Neuronal stem cell (in vitro differentiated cells): ENCODE measurements around the gene BSG.

Source experiments
- DNase-seq: peaks from one replicate; pipeline ENCODE4 v3.0.0-alpha.2; 2013; ENCODE audit warnings: low spot score
- H2AFZ ChIP-seq: one replicate; pipeline ENCODE4 v1.6.1; 2013; ENCODE audit warnings: mild to moderate bottlenecking, low read length, inconsistent platforms
- H2AK5ac ChIP-seq: 2 replicates; pipeline ENCODE4 v1.6.1; 2013; ENCODE audit warnings: low read depth, mild to moderate bottlenecking, inconsistent platforms, low read length, moderate library complexity, mixed read lengths
- H2BK120ac ChIP-seq: 2 replicates; pipeline ENCODE4 v1.6.1; 2013; ENCODE audit warnings: low read depth, mild to moderate bottlenecking, inconsistent platforms, low read length, moderate library complexity, mixed read lengths
- H2BK12ac ChIP-seq: one replicate; pipeline ENCODE4 v1.6.1; 2013; ENCODE audit warnings: low read length, inconsistent platforms
- H2BK15ac ChIP-seq: 2 replicates; pipeline ENCODE4 v1.6.1; 2013; ENCODE audit warnings: mild to moderate bottlenecking, low read length, inconsistent platforms, mixed read lengths
- H2BK5ac ChIP-seq: one replicate; pipeline ENCODE4 v1.6.1; 2013; ENCODE audit warnings: inconsistent platforms, mild to moderate bottlenecking, low read length, moderate library complexity
- H3K14ac ChIP-seq: one replicate; pipeline ENCODE4 v1.6.1; 2013; ENCODE audit warnings: low read length, inconsistent platforms
- H3K18ac ChIP-seq: 2 replicates; pipeline ENCODE4 v1.6.1; 2013; ENCODE audit warnings: low read length, inconsistent platforms
- H3K23ac ChIP-seq: 2 replicates; pipeline ENCODE4 v1.6.1; 2013; ENCODE audit warnings: low read depth, mild to moderate bottlenecking, mixed read lengths, low read length, inconsistent platforms; ENCODE audit not compliant: poor library complexity
- H3K27ac ChIP-seq: replicated peaks from 3 replicates; pipeline ENCODE4 v1.5.1; 2013; ENCODE audit warnings: low read length, inconsistent platforms
- H3K27me3 ChIP-seq, 3 experiments: 2 replicates each; pipeline ENCODE4 v1.6.1; 2013; ENCODE audit warnings: low read length in 3 of 3, mild to moderate bottlenecking in 2 of 3, inconsistent platforms in 1 of 3, low read depth in 1 of 3, mixed read lengths in 1 of 3, moderate library complexity in 1 of 3; ENCODE audit not compliant: control insufficient read depth in 3 of 3, insufficient read depth in 3 of 3
- H3K36me3 ChIP-seq, 2 donors: replicated peaks in 1 of 2; 2 replicates each; pipeline ENCODE4 v1.6.1; 2013; ENCODE audit warnings: low read length in 2 of 2; ENCODE audit not compliant: control insufficient read depth in 2 of 2, insufficient read depth in 2 of 2
- H3K4ac ChIP-seq: 2 replicates; pipeline ENCODE4 v1.6.1; 2013; ENCODE audit warnings: inconsistent platforms, mild to moderate bottlenecking, low read length, moderate library complexity
- H3K4me1 ChIP-seq, 2 donors: 1 replicate in 1 of 2; 2 replicates in 1 of 2; pipeline ENCODE4 v1.6.1; 2013; ENCODE audit warnings: low read length in 2 of 2, low read depth in 1 of 2; ENCODE audit not compliant: control insufficient read depth in 2 of 2, insufficient read depth in 1 of 2
- H3K4me2 ChIP-seq: one replicate; pipeline ENCODE4 v1.6.1; 2013; ENCODE audit warnings: mild to moderate bottlenecking, low read length, inconsistent platforms; ENCODE audit not compliant: insufficient read depth, poor library complexity, severe bottlenecking
- H3K4me3 ChIP-seq, 2 donors: 2 replicates each; pipeline ENCODE4 v1.5.1; 2013; ENCODE audit warnings: low read length in 2 of 2, mild to moderate bottlenecking in 2 of 2, inconsistent platforms in 1 of 2, moderate library complexity in 1 of 2
- H3K79me1 ChIP-seq: one replicate; pipeline ENCODE4 v1.6.1; 2013; ENCODE audit warnings: low read depth, mild to moderate bottlenecking, inconsistent platforms, low read length, moderate library complexity
- H3K9ac ChIP-seq: one replicate; pipeline ENCODE4 v1.6.1; 2013; ENCODE audit warnings: mild to moderate bottlenecking, low read depth, low read length, inconsistent platforms; ENCODE audit not compliant: poor library complexity
- H3K9me3 ChIP-seq, 2 donors: replicated peaks in 1 of 2; 2 replicates each; pipeline versions ENCODE3 to v1.6.1; 2013; ENCODE audit warnings: low read length in 2 of 2, mild to moderate bottlenecking in 2 of 2, inconsistent platforms in 1 of 2, low read depth in 1 of 2, mixed read lengths in 1 of 2, moderate library complexity in 1 of 2; ENCODE audit not compliant: control insufficient read depth in 2 of 2, insufficient read depth in 1 of 2
- H4K8ac ChIP-seq: one replicate; pipeline ENCODE4 v1.6.1; 2013; ENCODE audit warnings: low read depth, mild to moderate bottlenecking, inconsistent platforms, low read length, moderate library complexity
- H4K91ac ChIP-seq: one replicate; pipeline ENCODE4 v1.6.1; 2013; ENCODE audit warnings: low read length, low read depth, mild to moderate bottlenecking, inconsistent platforms; ENCODE audit not compliant: poor library complexity
- WGBS, 2 donors: extraction: QIAGEN DNeasy Blood & Tissue Kit; methylation state at CpG; one replicate each; pipeline ENCODE4 v1.1.7; 2013; ENCODE audit warnings: missing lambda C conversion rate in 2 of 2, mixed read lengths in 1 of 2; ENCODE audit not compliant: insufficient read length in 2 of 2, insufficient replicate concordance in 1 of 2; ENCODE audit errors: extremely low coverage in 2 of 2; 5-methylcytosine and 5-hydroxymethylcytosine counted together

The BSG gene

DNA sequence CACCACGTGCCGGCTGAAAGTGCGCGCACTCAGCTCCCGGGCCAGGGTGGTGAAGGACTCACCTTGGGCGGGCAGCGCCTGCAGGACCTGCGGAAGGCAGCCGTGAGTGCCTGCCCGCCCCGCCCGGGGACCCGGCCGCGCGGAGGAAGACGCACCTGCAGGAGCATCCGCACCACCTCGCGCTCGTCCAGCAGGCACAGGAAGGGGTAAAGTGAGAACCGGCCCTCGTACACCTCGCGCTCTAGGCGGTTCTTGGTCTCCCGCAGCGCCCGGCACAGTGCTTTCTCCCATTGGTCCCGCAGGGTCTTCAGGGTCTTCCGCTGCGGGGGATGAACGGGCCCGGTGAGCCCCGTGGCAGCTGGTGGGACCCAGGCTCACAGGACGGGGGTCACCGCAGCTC is 50.3 kb downstream of the BSG start:
- Histone ChIP-seq H4K8ac (no peak overlapping the region), H2BK12ac (peak overlapping the region; percentile 10), H2AFZ (no peak overlapping the region), H3K4me1 (peaks cover 0 to 12% of the 10 kb centered on the region in 2 donors), H3K9ac (no peak overlapping the region), H2BK5ac (no peak overlapping the region), H3K14ac (no peak overlapping the region), H3K9me3 (no peaks in the 10 kb centered on the region), H3K27ac (no peak overlapping the region), H3K18ac (no peak overlapping the region), H2AK5ac (no peak overlapping the region), H3K79me1 (peaks cover 5% of the 10 kb centered on the region), H2BK120ac (no peak overlapping the region), H4K91ac (no peak overlapping the region), H3K36me3 (peaks cover 30 to 64% of the 10 kb centered on the region in 2 donors), H3K4ac (no peak overlapping the region), H3K23ac (no peak overlapping the region), H3K4me2 (no peak overlapping the region), H3K4me3 (no peak overlapping the region), H3K27me3 (no peaks in the 10 kb centered on the region), H2BK15ac (no peak overlapping the region)
- WGBS, 2 donors, result no CpG with 5 or more reads among the region's 37 CpGs
- no peak for DNase-seq

DNA sequence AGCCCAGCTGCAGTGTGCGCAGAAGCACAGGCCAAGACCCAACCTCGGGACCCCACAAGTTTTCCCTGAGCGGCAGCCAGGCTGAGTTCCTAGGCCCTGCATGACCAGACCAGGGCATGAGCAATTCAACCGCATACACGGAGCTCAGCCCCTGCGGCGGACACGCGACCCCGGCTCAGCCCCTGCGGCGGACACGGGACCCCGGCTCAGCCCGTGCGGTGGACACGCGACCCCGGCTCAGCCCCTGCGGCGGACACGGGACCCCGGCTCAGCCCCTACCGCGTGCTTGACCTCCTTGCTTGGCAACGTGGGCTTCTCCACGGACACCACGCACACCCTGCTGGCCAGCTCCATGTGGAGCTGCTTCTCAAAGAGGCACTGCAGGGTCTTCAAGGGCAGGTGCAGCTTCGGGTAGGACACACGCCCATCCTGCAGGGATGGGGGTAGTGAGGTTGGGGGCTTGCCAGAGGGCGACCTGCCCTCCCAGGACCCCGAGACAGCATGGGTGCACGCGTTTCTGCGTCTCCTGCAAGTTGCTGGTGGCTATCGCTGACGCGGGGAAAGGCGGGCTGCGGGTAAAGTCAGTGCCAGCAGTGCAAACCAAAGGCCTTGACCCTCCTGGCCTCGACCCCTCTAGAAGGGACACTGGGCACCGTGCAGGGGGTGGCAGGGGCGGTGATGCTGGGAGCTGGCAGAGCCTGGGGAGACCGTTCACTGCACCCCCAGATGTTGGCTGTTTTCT is 51.0 kb downstream of the BSG start:
- H3K4me2 ChIP-seq, result no peak overlapping the region
- H2BK15ac ChIP-seq, result no peak overlapping the region
- H2BK5ac ChIP-seq, result peak overlapping the region; percentile 13
- no peak overlapping the region for H4K8ac ChIP-seq
- peaks cover 5% of the 10 kb centered on the region for H3K79me1 ChIP-seq
- no CpG with 5 or more reads among the region's 44 CpGs for WGBS, 2 donors
- peaks cover 0 to 12% of the 10 kb centered on the region in 2 donors for H3K4me1 ChIP-seq
- H2AK5ac ChIP-seq, result no peak overlapping the region
- H3K4me3 ChIP-seq, result no peak overlapping the region
- no peak overlapping the region for H3K14ac ChIP-seq
- no peak overlapping the region for H3K9ac ChIP-seq
- H2BK12ac ChIP-seq, result peak overlapping the region; percentile 10
- H4K91ac ChIP-seq, result no peak overlapping the region
- no peak overlapping the region for H2AFZ ChIP-seq
- no peak overlapping the region for H3K27ac ChIP-seq
- H3K18ac ChIP-seq, result no peak overlapping the region
- H3K9me3 ChIP-seq, result no peaks in the 10 kb centered on the region
- H2BK120ac ChIP-seq, result no peak overlapping the region
- DNase-seq, result no peak
- peak overlapping the region; percentile 55 for H3K23ac ChIP-seq
- H3K36me3 ChIP-seq, result peaks cover 28 to 65% of the 10 kb centered on the region in 2 donors
- H3K27me3 ChIP-seq, result no peaks in the 10 kb centered on the region
- no peak overlapping the region for H3K4ac ChIP-seq

DNA sequence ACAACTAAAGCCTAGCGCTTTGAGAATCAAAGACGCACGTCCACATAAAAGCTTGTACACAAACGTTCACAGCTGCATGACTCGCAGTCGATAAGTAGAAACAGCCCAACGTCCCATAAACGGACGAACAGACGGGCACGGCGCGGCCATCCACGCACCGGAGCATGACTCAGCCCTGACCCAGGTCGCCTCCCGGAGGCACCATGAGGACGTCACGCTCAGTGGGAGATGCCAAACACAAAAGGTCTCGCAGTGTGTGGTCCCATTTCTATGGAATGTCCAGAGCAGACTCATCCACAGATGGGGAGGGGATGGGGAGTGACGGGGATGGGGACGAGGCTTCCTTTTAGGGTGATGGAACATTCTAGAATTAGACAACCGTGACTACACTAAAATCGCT is 51.6 kb downstream of the BSG start:
- no peak overlapping the region for H3K14ac ChIP-seq
- H3K4ac ChIP-seq, result no peak overlapping the region
- no peaks in the 10 kb centered on the region for H3K9me3 ChIP-seq
- no peak overlapping the region for H3K18ac ChIP-seq
- H3K27ac ChIP-seq, result no peak overlapping the region
- H3K79me1 ChIP-seq, result peaks cover 5% of the 10 kb centered on the region
- no peak overlapping the region for H3K23ac ChIP-seq
- no peak overlapping the region for H2AFZ ChIP-seq
- H3K4me3 ChIP-seq, result no peak overlapping the region
- no peak for DNase-seq
- H3K4me1 ChIP-seq, result peaks cover 0 to 12% of the 10 kb centered on the region in 2 donors
- no peak overlapping the region for H4K8ac ChIP-seq
- H4K91ac ChIP-seq, result no peak overlapping the region
- peaks cover 23 to 66% of the 10 kb centered on the region in 2 donors for H3K36me3 ChIP-seq
- no peak overlapping the region for H3K4me2 ChIP-seq
- H2BK120ac ChIP-seq, result no peak overlapping the region
- H2BK12ac ChIP-seq, result no peak overlapping the region
- no CpG with 5 or more reads among the region's 24 CpGs for WGBS, 2 donors
- H2AK5ac ChIP-seq, result no peak overlapping the region
- H3K27me3 ChIP-seq, result no peaks in the 10 kb centered on the region
- peak overlapping the region; percentile 38 for H3K9ac ChIP-seq
- peak overlapping the region; percentile 13 for H2BK5ac ChIP-seq
- H2BK15ac ChIP-seq, result no peak overlapping the region

DNA sequence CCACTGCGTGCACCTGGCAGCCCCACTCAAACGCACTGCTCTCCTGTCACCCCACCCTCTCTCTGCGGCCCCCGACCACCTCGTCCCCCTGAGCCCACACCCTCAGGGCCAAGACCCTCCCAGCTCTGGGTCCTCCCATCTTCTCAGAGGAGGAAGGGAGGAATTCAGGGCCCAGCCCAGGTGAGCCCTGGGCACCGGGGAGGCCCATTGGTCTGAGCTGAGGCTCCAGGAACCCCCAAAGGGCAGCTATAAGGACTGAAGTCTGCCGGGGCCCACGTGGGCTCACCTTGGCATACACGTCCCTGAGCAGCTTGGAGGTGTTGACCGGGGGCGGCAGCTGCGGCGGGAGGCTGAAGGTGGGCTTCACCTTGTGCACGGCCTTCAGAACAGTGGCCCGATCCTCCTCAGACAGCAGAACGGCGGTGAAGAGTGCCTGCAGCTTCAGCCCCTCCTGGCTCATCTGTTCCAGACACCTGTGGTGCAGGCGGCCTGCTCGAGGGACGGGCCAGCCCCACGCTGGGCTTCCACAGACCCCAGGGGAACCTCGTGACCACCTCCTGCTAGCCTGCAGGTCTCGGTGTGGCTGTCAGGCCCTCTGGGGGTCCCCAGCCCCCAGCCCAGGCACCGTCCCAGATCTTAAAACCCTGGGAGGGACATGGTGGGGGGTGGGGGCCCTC is 52.2 kb downstream of the BSG start:
- H2BK5ac ChIP-seq, result peak overlapping the region; percentile 53
- H3K27me3 ChIP-seq, result no peaks in the 10 kb centered on the region
- no peak overlapping the region for H2AFZ ChIP-seq

More for the DNA sequence above, 52.2 kb downstream of the BSG start:
- H3K4me3 ChIP-seq, result no peak overlapping the region
- H3K4me2 ChIP-seq, result no peak overlapping the region
- H2BK120ac ChIP-seq, result no peak overlapping the region
- no peak overlapping the region for H2BK15ac ChIP-seq
- H3K9me3 ChIP-seq, result no peaks in the 10 kb centered on the region
- H3K23ac ChIP-seq, result no peak overlapping the region
- H3K9ac ChIP-seq, result no peak overlapping the region
- H3K79me1 ChIP-seq, result peaks cover 5% of the 10 kb centered on the region
- no peak overlapping the region for H3K27ac ChIP-seq
- peaks cover 19 to 65% of the 10 kb centered on the region in 2 donors for H3K36me3 ChIP-seq
- no peak overlapping the region for H3K4ac ChIP-seq
- no peak overlapping the region for H4K91ac ChIP-seq
- H3K18ac ChIP-seq, result no peak overlapping the region
- WGBS, 2 donors, result no CpG with 5 or more reads among the region's 24 CpGs
- no peak overlapping the region for H2BK12ac ChIP-seq
- no peak overlapping the region for H2AK5ac ChIP-seq
- H3K14ac ChIP-seq, result no peak overlapping the region
- peaks cover 0 to 12% of the 10 kb centered on the region in 2 donors for H3K4me1 ChIP-seq
- H4K8ac ChIP-seq, result no peak overlapping the region
- DNase-seq, result no peak
